ENCODE results near the gene TRIP13.

TRIP13 gene

GRCh38 chr5:910769-911160, 18.1 kb downstream of the TRIP13 start:
- Histone ChIP-seq H3K4me3 (ENCODE audit: low read depth, low read length) (no peak overlapping the region), H3K36me3 (ENCODE audit: control insufficient read depth in 2 of 2, insufficient read depth in 1 of 2, low read length in 2 of 2) (peaks cover 57 to 96% of the 10 kb centered on the region in 2 experiments), H3K27ac (ENCODE audit: extremely low read depth, low read depth, low read length) (no peak overlapping the region), H3K4me1 (ENCODE audit: control insufficient read depth, insufficient read depth, low read length) (no peaks in the 10 kb centered on the region), H3K9me3 (ENCODE audit: control insufficient read depth, insufficient read depth, low read depth, low read length) (no peaks in the 10 kb centered on the region)
- TF ChIP-seq ZNF302 (tag by site-specific recombination; IDR thresholded peaks at IDR 0.05; ENCODE audit: low read depth) (no peak), ZNF133 (tag by site-specific recombination; IDR thresholded peaks at IDR 0.05) (no peak), ZNF214 (tag by site-specific recombination; IDR thresholded peaks at IDR 0.05; ENCODE audit: borderline replicate concordance) (no peak), ZFP41 (tag by site-specific recombination; IDR thresholded peaks at IDR 0.05; ENCODE audit: borderline replicate concordance) (no peak), ZNF747 (tag by site-specific recombination; IDR thresholded peaks at IDR 0.05) (no peak), ZNF121 (tag by site-specific recombination; IDR thresholded peaks at IDR 0.05) (no peak), ZNF501 (tag by site-specific recombination; IDR thresholded peaks at IDR 0.05) (no peak), ZNF391 (tag by site-specific recombination; IDR thresholded peaks at IDR 0.05; ENCODE audit: borderline replicate concordance, low read depth) (no peak), ZNF518A (tag by site-specific recombination; conservative IDR thresholded peaks at IDR 0.05; ENCODE audit: low read depth) (no peak), ZNF658 (tag by site-specific recombination; IDR thresholded peaks at IDR 0.05) (no peak), ZNF692 (tag by site-specific recombination; IDR thresholded peaks at IDR 0.05) (no peak), ZNF521 (tag by site-specific recombination; IDR thresholded peaks at IDR 0.05) (no peak), HOXA7 (CRISPR knock-in tag; IDR thresholded peaks at IDR 0.05; ENCODE audit: borderline replicate concordance) (no peak), ZNF354C (tag by site-specific recombination; IDR thresholded peaks at IDR 0.05; ENCODE audit: borderline replicate concordance, low read depth) (no peak), ZNF626 (tag by site-specific recombination; IDR thresholded peaks at IDR 0.05) (no peak), ZNF169 (tag by site-specific recombination; IDR thresholded peaks at IDR 0.05) (no peak), ZNF639 (tag by site-specific recombination; IDR thresholded peaks at IDR 0.05) (no peak)
- CTCF ChIA-PET, result interaction anchor here (0.6 kb wide), 1 partner anchor 869 kb away, joined by 3 read pairs; no protein-coding TSS in a partner anchor
- POLR2A ChIA-PET, result interaction anchor here (1.0 kb wide), 1 partner anchor 18 kb away, joined by 4 read pairs; the partner anchor contains the start of genes BRD9 and TRIP13

- ChIA-PET POLR2A (interaction anchor here (0.9 kb wide), 1 partner anchor 19 kb away, joined by 3 read pairs; the partner anchor contains the start of gene TRIP13), CTCF (interaction anchor here (0.6 to 1.2 kb wide), 3 partner anchors 37 to 256 kb away, joined by 4 to 6 read pairs (median 4); no protein-coding TSS in a partner anchor)
- no peaks in the 10 kb centered on the region for H3K9me3 ChIP-seq (ENCODE audit: control insufficient read depth, insufficient read depth, low read depth, low read length)
- peaks cover 55 to 96% of the 10 kb centered on the region in 2 experiments for H3K36me3 ChIP-seq (ENCODE audit: control insufficient read depth in 2 of 2, insufficient read depth in 1 of 2, low read length in 2 of 2)
- no peak overlapping the region for H3K27ac ChIP-seq (ENCODE audit: extremely low read depth, low read depth, low read length)
- TF ChIP-seq TCF7L2 (IDR thresholded peaks at IDR 0.05; ENCODE audit: borderline replicate concordance, low read depth, low read length) (no peak), ZNF155 (tag by site-specific recombination; IDR thresholded peaks at IDR 0.05) (no peak), ZNF654 (tag by site-specific recombination; IDR thresholded peaks at IDR 0.05; ENCODE audit: low read depth) (no peak), ZNF549 (tag by site-specific recombination; IDR thresholded peaks at IDR 0.05) (no peak), ZNF501 (tag by site-specific recombination; IDR thresholded peaks at IDR 0.05) (no peak), SETDB1 (IDR thresholded peaks at IDR 0.05; ENCODE audit: insufficient read length, low read length) (no peak), PATZ1 (tag by site-specific recombination; IDR thresholded peaks at IDR 0.05) (no peak), ZNF610 (tag by site-specific recombination; IDR thresholded peaks at IDR 0.05; ENCODE audit: borderline replicate concordance) (no peak)
- no peaks in the 10 kb centered on the region for H3K4me1 ChIP-seq (ENCODE audit: control insufficient read depth, insufficient read depth, low read length)
- H3K4me3 ChIP-seq (ENCODE audit: low read depth, low read length), result no peak overlapping the region
These were observed 18.9 kb downstream of the TRIP13 start for GRCh38 chr5:911601-912000.

Measured in HEK293 (cell line).